CD4-positive, alpha-beta T cell (primary cell): ENCODE measurements around the gene ZNF273. TPM values are rescaled to one million over a fixed set of nuclear protein-coding genes. Genes with fewer than 3 reads are reported as not detected.
"Not testable (repeated sequence)": the region's sequence is repeated elsewhere in the genome, so short reads cannot be mapped to it uniquely, and the experiment has no call there.

Source experiments
- ATAC-seq: fragments of 200-7000 bp; cut with Tn5 transposase; one replicate; pipeline ENCODE4 v1.10.0; 2022; ENCODE audit warnings: mild to moderate bottlenecking; ENCODE audit not compliant: poor library complexity
- CTCF ChIA-PET: fragments of 350-600 bp; sonication (Branson Sonifier 250); formaldehyde crosslinking; loops from one replicate; lab custom pipeline; 2021; ENCODE audit warnings: antibody characterized with exemption, inconsistent platforms; lab: Charles Lee
- POLR2A ChIA-PET: fragments of 350-600 bp; sonication (Branson Sonifier 250); formaldehyde crosslinking; loops from one replicate; lab custom pipeline; 2021; ENCODE audit warnings: antibody characterized with exemption, inconsistent platforms; lab: Charles Lee
- DNase-seq, 14 experiments: peaks; one replicate each; pipeline ENCODE4 v3.0.0-alpha.2; 2013 to 2020; ENCODE audit warnings: mixed read lengths in 2 of 14
- H3K27ac ChIP-seq, 2 donors: one replicate each; pipeline versions ENCODE4 v1.5.1 to v1.7.0; 2013; ENCODE audit warnings: low read length in 2 of 2, low read depth in 1 of 2, mild to moderate bottlenecking in 1 of 2
- H3K27me3 ChIP-seq, 2 experiments: 1 replicate in 1 of 2; 2 replicates in 1 of 2; pipeline versions ENCODE4 v1.6.1 to v1.7.0; 2013; ENCODE audit warnings: low read length in 2 of 2, control low read depth in 1 of 2, mild to moderate bottlenecking in 1 of 2, moderate library complexity in 1 of 2; ENCODE audit not compliant: insufficient read depth in 2 of 2, control insufficient read depth in 1 of 2
- H3K36me3 ChIP-seq: one replicate; pipeline ENCODE4 v1.6.1; 2013; ENCODE audit warnings: low read length, control low read depth; ENCODE audit not compliant: insufficient read depth
- H3K4me1 ChIP-seq: one replicate; pipeline ENCODE4 v1.6.1; 2013; ENCODE audit warnings: low read length, control low read depth; ENCODE audit not compliant: insufficient read depth
- H3K4me3 ChIP-seq: one replicate; pipeline ENCODE4 v1.5.1; 2013; ENCODE audit warnings: mild to moderate bottlenecking, low read length, moderate library complexity
- H3K9me3 ChIP-seq, 2 experiments: 1 replicate in 1 of 2; 2 replicates in 1 of 2; pipeline versions ENCODE4 v1.6.1 to v1.7.0; 2013; ENCODE audit warnings: low read length in 2 of 2, mild to moderate bottlenecking in 2 of 2, control low read depth in 1 of 2, moderate library complexity in 1 of 2; ENCODE audit not compliant: control insufficient read depth in 1 of 2, insufficient read depth in 1 of 2
- H3K27ac Mint-ChIP-seq: one replicate; pipeline ENCODE4 v1.8.0; 2020; ENCODE audit warnings: mixed read lengths
- H3K27me3 Mint-ChIP-seq: one replicate; pipeline ENCODE4 v1.8.0; 2021; ENCODE audit warnings: mixed read lengths
- H3K36me3 Mint-ChIP-seq: one replicate; pipeline ENCODE4 v1.8.0; 2021; ENCODE audit warnings: low read depth, mixed read lengths
- H3K4me1 Mint-ChIP-seq: one replicate; pipeline ENCODE4 v1.8.0; 2021; ENCODE audit warnings: low read depth, mixed read lengths
- H3K4me3 Mint-ChIP-seq: one replicate; pipeline ENCODE4 v1.8.0; 2020; ENCODE audit warnings: mild to moderate bottlenecking, mixed read lengths
- H3K9me3 Mint-ChIP-seq: one replicate; pipeline ENCODE4 v1.8.0; 2020; ENCODE audit warnings: mixed read lengths
- intact Hi-C, 2 experiments: fragments of 100-400 bp; cut with DNase I in 1 of 2; cut with micrococcal nuclease in 1 of 2; formaldehyde crosslinking; loops; one replicate each; pipeline versions ENCODE4 v1.15.1 to v1.9.0; 2023 to 2025; cut with DNase I, micrococcal nuclease
- total RNA-seq, 174 experiments: library from RNA in 2 of 174; stranded (reverse) in 2 of 174; gene quantifications; one replicate each; pipeline ENCODE4 v1.2.3 and lab custom pipeline; 2021 to 2026
- TF ChIP-seq, protein P1 (sequence below): fragments of 200-600 bp; IDR thresholded peaks from one replicate; pipeline ENCODE4 v1.8.0; 2022; ENCODE audit warnings: antibody characterized with exemption, mild to moderate bottlenecking

The ZNF273 gene
- total RNA-seq, 2 experiments from 2014 or later = 6.8 TPM

DNA sequence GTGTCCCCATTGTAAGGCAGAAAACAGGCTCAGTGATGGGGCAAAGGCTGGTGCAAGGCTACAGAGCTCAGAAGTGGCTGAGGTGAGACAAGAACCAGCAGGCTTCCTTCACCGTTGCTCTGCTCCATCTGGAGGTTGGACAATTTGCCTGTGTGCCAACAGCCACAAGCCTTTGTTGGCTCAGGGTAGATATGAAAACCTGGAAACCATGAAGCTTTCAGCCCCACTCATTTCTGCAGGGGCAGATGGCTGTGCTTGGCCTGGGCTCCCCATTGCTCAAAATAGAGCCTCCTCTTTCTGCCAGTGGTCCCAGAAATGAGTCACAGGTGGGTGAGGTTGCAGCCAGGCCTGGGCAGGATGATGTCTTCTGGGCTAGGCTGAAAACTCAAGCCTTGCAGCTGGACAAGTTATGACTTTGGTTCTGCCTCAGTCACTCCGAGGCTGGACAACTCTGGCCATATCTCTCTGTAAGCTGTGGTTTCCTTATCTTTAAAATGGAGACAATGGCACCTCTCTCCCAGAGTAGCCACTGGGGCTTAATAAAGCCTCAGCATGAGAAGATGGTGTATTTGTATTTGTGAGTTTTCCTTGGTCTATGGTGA is 12.2 kb upstream of the ZNF273 start:
- POLR2A ChIA-PET = interaction anchor here (2.3 kb wide), 1 partner anchor 12 kb away, joined by 10 read pairs; the partner anchor contains the start of gene ZNF273
- intact Hi-C loops = no loop called here
- Histone ChIP-seq H3K4me3 (no peak overlapping the region), H3K9me3 (peaks cover 0 to 10% of the 10 kb centered on the region in 2 experiments), H3K4me1 (peaks cover 27% of the 10 kb centered on the region), H3K27ac (no peak overlapping the region), H3K27me3 (peaks cover 32 to 35% of the 10 kb centered on the region in 2 experiments), H3K36me3 (no peaks in the 10 kb centered on the region)
- Mint-ChIP-seq H3K36me3 (no peaks in the 10 kb centered on the region), H3K9me3 (no peaks in the 10 kb centered on the region), H3K27ac (no peak overlapping the region), H3K4me1 (peaks cover 18% of the 10 kb centered on the region), H3K27me3 (peaks cover 56% of the 10 kb centered on the region), H3K4me3 (no peak overlapping the region)
- DNase-seq (no peak), ATAC-seq (no peak)
- CTCF ChIA-PET = no interaction called here
- TF ChIP-seq, protein P1, sequence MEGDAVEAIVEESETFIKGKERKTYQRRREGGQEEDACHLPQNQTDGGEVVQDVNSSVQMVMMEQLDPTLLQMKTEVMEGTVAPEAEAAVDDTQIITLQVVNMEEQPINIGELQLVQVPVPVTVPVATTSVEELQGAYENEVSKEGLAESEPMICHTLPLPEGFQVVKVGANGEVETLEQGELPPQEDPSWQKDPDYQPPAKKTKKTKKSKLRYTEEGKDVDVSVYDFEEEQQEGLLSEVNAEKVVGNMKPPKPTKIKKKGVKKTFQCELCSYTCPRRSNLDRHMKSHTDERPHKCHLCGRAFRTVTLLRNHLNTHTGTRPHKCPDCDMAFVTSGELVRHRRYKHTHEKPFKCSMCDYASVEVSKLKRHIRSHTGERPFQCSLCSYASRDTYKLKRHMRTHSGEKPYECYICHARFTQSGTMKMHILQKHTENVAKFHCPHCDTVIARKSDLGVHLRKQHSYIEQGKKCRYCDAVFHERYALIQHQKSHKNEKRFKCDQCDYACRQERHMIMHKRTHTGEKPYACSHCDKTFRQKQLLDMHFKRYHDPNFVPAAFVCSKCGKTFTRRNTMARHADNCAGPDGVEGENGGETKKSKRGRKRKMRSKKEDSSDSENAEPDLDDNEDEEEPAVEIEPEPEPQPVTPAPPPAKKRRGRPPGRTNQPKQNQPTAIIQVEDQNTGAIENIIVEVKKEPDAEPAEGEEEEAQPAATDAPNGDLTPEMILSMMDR = no peak

DNA sequence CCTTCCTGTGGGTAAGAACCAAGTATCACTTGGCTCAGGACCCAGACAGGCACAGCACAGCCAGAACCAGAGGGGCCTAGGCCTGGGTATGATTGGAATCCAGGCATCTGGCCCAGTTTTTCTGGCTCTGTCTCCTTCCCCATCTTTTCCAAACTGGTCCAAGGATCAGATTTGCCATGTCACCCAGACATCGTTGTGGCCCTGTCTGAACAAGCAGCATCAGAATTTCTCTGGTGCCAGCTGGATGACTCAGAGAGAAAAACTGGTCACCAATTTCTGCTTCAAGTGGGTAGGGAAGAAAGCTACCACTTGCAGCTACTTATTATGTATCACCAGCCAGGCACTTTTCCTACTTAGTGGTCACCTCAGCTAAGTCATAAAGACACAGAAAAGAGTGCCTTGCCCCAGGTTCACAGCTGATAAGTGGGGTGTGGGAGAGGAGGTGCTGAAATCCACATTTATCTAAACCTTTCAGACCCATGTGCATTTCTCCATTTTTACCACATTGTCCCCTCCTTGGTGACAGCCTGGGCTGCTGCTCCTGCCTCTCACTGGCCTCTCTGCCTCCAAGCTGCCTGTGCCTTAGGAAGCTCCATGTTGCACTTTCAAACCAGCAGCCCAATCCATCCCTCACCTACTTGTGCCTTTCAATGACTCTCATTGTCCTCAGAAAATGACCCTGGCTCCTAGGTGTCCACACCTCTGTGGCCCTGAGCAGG is 11.6 kb upstream of the ZNF273 start:
- POLR2A ChIA-PET = interaction anchor here (2.3 kb wide), 1 partner anchor 11 kb away, joined by 10 read pairs; the partner anchor contains the start of gene ZNF273
- Mint-ChIP-seq H3K4me1 (peaks cover 17% of the 10 kb centered on the region), H3K27me3 (peaks cover 50% of the 10 kb centered on the region)
- peaks cover 25% of the 10 kb centered on the region for H3K4me1 ChIP-seq
- H3K36me3 Mint-ChIP-seq, H3K9me3 ChIP-seq, ATAC-seq, CTCF ChIA-PET, intact Hi-C loops, H3K27ac ChIP-seq, DNase-seq, H3K9me3 Mint-ChIP-seq, H3K4me3 ChIP-seq, H3K27ac Mint-ChIP-seq, H3K4me3 Mint-ChIP-seq, H3K36me3 ChIP-seq: not testable (repeated sequence)
- peaks cover 28 to 35% of the 10 kb centered on the region in 2 experiments for H3K27me3 ChIP-seq

DNA sequence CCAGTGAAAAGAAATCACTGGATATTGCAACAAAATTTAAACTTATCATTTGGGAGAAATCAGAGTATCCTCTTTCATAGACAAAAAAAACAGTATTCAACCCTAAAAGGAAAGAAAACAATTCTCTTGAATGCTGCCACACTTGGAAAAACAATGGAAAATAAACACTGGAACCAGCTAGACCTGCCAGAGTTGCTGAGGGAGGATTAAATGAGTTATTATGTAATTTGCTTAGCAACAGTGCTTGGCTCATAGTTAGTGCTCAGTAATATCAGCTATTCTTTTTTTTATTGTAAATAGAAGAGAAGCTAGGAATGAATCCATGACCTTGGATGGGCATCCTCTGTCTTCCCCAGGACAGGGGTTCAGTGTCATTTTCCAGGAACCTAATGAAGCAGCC is 11.0 kb upstream of the ZNF273 start:
- Histone ChIP-seq H3K27ac (no peak overlapping the region), H3K36me3 (no peaks in the 10 kb centered on the region), H3K4me1 (peaks cover 22% of the 10 kb centered on the region), H3K4me3 (no peak overlapping the region), H3K27me3 (peaks cover 26 to 32% of the 10 kb centered on the region in 2 experiments), H3K9me3 (peaks cover 0 to 10% of the 10 kb centered on the region in 2 experiments)
- ATAC-seq (no peak), DNase-seq (no peak)
- TF ChIP-seq, protein P1 = no peak
- no peak overlapping the region for H3K4me3 Mint-ChIP-seq
- H3K9me3 Mint-ChIP-seq = no peaks in the 10 kb centered on the region
- intact Hi-C loops = no loop called here
- ChIA-PET CTCF (no interaction called here), POLR2A (interaction anchor here (2.3 kb wide), 1 partner anchor 11 kb away, joined by 10 read pairs; the partner anchor contains the start of gene ZNF273)
- H3K36me3 Mint-ChIP-seq = no peaks in the 10 kb centered on the region
- H3K27me3 Mint-ChIP-seq = peaks cover 48% of the 10 kb centered on the region
- no peak overlapping the region for H3K27ac Mint-ChIP-seq
- peaks cover 12% of the 10 kb centered on the region for H3K4me1 Mint-ChIP-seq
